Urinary bladder (tissue), 4 donors: ENCODE results near the gene ZDHHC24. TPM values are rescaled to one million over a fixed set of nuclear protein-coding genes. Genes with fewer than 3 reads are reported as not detected.

Experiments used
- DNase-seq: peaks from one replicate; pipeline ENCODE4 v3.0.0-alpha.2; 2015; ENCODE audit errors: extremely low spot score
- H3K27ac ChIP-seq: one replicate; pipeline ENCODE4 v1.5.1; 2013; ENCODE audit warnings: low read depth, mild to moderate bottlenecking, moderate library complexity
- H3K36me3 ChIP-seq: one replicate; pipeline ENCODE4 v1.6.1; 2013; ENCODE audit warnings: mild to moderate bottlenecking, moderate library complexity; ENCODE audit not compliant: insufficient read depth
- H3K4me1 ChIP-seq: one replicate; pipeline ENCODE4 v1.6.1; 2013; ENCODE audit warnings: mild to moderate bottlenecking, moderate library complexity; ENCODE audit not compliant: insufficient read depth
- H3K4me3 ChIP-seq: one replicate; pipeline ENCODE4 v1.5.1; 2013; ENCODE audit warnings: low read depth, low read length
- WGBS: extraction: QIAGEN DNeasy Blood & Tissue Kit; methylation state at CpG from one replicate; pipeline ENCODE4 v1.1.7; 2013; 5-methylcytosine and 5-hydroxymethylcytosine counted together
- polyA plus RNA-seq: library from polyadenylated mRNA; stranded (reverse); fragments of 200-250 nt; gene quantifications from one replicate; pipeline ENCODE4 v1.2.3, GENCODE V29; 2013
- total RNA-seq: library from RNA; depleted of rRNA; stranded (reverse); fragments of >200 nt; gene quantifications from one replicate; pipeline ENCODE4 v1.2.3, GENCODE V29; 2014
- donor health status: healthy with polysubstance abuse.
- donor health status: healthy.

Gene ZDHHC24
- total and polyA plus RNA-seq, 2 donors: 5.0 to 11.4 TPM

- Histone ChIP-seq H3K27ac (no peak overlapping the region), H3K36me3 (peaks cover 3% of the 10 kb centered on the region), H3K4me3 (no peak overlapping the region), H3K4me1 (no peaks in the 10 kb centered on the region)
- no peak for DNase-seq
- WGBS: 78% methylated on average over 10 of the region's 10 CpGs
Measured at GRCh38 chr11:66529069-66529468, 16.8 kb downstream of the ZDHHC24 start.

- 86% methylated on average over 10 of the region's 10 CpGs for WGBS
- H3K27ac ChIP-seq: no peak overlapping the region
- peaks cover 7% of the 10 kb centered on the region for H3K36me3 ChIP-seq
- no peak for DNase-seq
- no peak overlapping the region for H3K4me3 ChIP-seq
- no peaks in the 10 kb centered on the region for H3K4me1 ChIP-seq
Measured at GRCh38 chr11:66524304-66525040, 21.4 kb downstream of the ZDHHC24 start.

- WGBS: 77% methylated on average over 11 of the region's 11 CpGs
- H3K36me3 ChIP-seq: peaks cover 4% of the 10 kb centered on the region
Measured at GRCh38 chr11:66523611-66524010, 22.2 kb downstream of the ZDHHC24 start.

GRCh38 chr11:66510990-66511339 lies 34.9 kb downstream of the ZDHHC24 start:
- Histone ChIP-seq H3K4me3 (peak overlapping the region; percentile 67), H3K4me1 (no peaks in the 10 kb centered on the region), H3K36me3 (no peaks in the 10 kb centered on the region), H3K27ac (no peak overlapping the region)
- WGBS: 6% methylated on average over 5 of the region's 5 CpGs
- no peak for DNase-seq

More at GRCh38 chr11:66523611-66524010, 22.2 kb downstream of the ZDHHC24 start:
- Histone ChIP-seq H3K4me3 (no peak overlapping the region), H3K27ac (no peak overlapping the region), H3K4me1 (no peaks in the 10 kb centered on the region)
- DNase-seq: no peak

- Histone ChIP-seq H3K4me1 (no peaks in the 10 kb centered on the region), H3K36me3 (no peaks in the 10 kb centered on the region), H3K4me3 (peak within 1 kb of the TSS; percentile 67), H3K27ac (no peak within 1 kb of the TSS)
- under 1% methylated on average over 31 of the region's 31 CpGs for WGBS
- peak; percentile 63 for DNase-seq
Measured at GRCh38 chr11:66510271-66510989, 35.4 kb downstream of the ZDHHC24 start, which contains the start of gene BBS1. BBS1 (plus strand) TSS chr11:66510635; CDS start chr11:66510660, 25 bp downstream.

- no peak for DNase-seq
- H3K4me3 ChIP-seq: no peak overlapping the region
- no peaks in the 10 kb centered on the region for H3K36me3 ChIP-seq
- no peaks in the 10 kb centered on the region for H3K4me1 ChIP-seq
- WGBS: 80% methylated on average over 7 of the region's 7 CpGs
- H3K27ac ChIP-seq: no peak overlapping the region
Measured at GRCh38 chr11:66509131-66509561, 36.7 kb downstream of the ZDHHC24 start.

- no peaks in the 10 kb centered on the region for H3K4me1 ChIP-seq
- no peaks in the 10 kb centered on the region for H3K36me3 ChIP-seq
- DNase-seq: no peak
- H3K4me3 ChIP-seq: no peak overlapping the region
- no peak overlapping the region for H3K27ac ChIP-seq
- 61% methylated on average over 1 of the region's 1 CpG for WGBS
Measured at GRCh38 chr11:66505276-66505816, 40.5 kb downstream of the ZDHHC24 start.

GRCh38 chr11:66498506-66498905 lies 47.3 kb downstream of the ZDHHC24 start:
- 88% methylated on average over 5 of the region's 5 CpGs for WGBS
- Histone ChIP-seq H3K27ac (no peak overlapping the region), H3K4me3 (no peak overlapping the region), H3K36me3 (no peaks in the 10 kb centered on the region), H3K4me1 (no peaks in the 10 kb centered on the region)
- no peak for DNase-seq

GRCh38 chr11:66497206-66497605 lies 48.6 kb downstream of the ZDHHC24 start:
- Histone ChIP-seq H3K4me1 (no peaks in the 10 kb centered on the region), H3K4me3 (no peak overlapping the region), H3K36me3 (no peaks in the 10 kb centered on the region), H3K27ac (no peak overlapping the region)
- 96% methylated on average over 16 of the region's 16 CpGs for WGBS
- no peak for DNase-seq

- Histone ChIP-seq H3K36me3 (no peaks in the 10 kb centered on the region), H3K4me1 (no peaks in the 10 kb centered on the region), H3K4me3 (no peak overlapping the region), H3K27ac (no peak overlapping the region)
- 92% methylated on average over 17 of the region's 17 CpGs for WGBS
- no peak for DNase-seq
Measured at GRCh38 chr11:66495401-66495854, 50.4 kb downstream of the ZDHHC24 start.

GRCh38 chr11:66494935-66495334 lies 50.9 kb downstream of the ZDHHC24 start:
- H3K4me3 ChIP-seq: no peak overlapping the region
- no peak overlapping the region for H3K27ac ChIP-seq
- H3K4me1 ChIP-seq: no peaks in the 10 kb centered on the region
- H3K36me3 ChIP-seq: no peaks in the 10 kb centered on the region
- no peak for DNase-seq
- 87% methylated on average over 14 of the region's 14 CpGs for WGBS

GRCh38 chr11:66494458-66494857 lies 51.4 kb downstream of the ZDHHC24 start:
- no peak for DNase-seq
- no peak overlapping the region for H3K4me3 ChIP-seq

GRCh38 chr11:66493130-66493529 lies 52.7 kb downstream of the ZDHHC24 start:
- 96% methylated on average over 10 of the region's 10 CpGs for WGBS

More at GRCh38 chr11:66494458-66494857, 51.4 kb downstream of the ZDHHC24 start:
- H3K27ac ChIP-seq: no peak overlapping the region
- 85% methylated on average over 7 of the region's 7 CpGs for WGBS
- no peaks in the 10 kb centered on the region for H3K4me1 ChIP-seq
- no peaks in the 10 kb centered on the region for H3K36me3 ChIP-seq

More at GRCh38 chr11:66493130-66493529, 52.7 kb downstream of the ZDHHC24 start:
- H3K4me3 ChIP-seq: no peak overlapping the region
- DNase-seq: no peak
- H3K36me3 ChIP-seq: peaks cover 4% of the 10 kb centered on the region
- no peak overlapping the region for H3K27ac ChIP-seq
- no peaks in the 10 kb centered on the region for H3K4me1 ChIP-seq
